GM12892 (cell line): ENCODE measurements around the gene NT5C1A.

ENCODE experiments used
- POLR2A ChIP-seq: IDR thresholded peaks from 2 replicates; pipeline ENCODE4 v1.6.1; 2011; ENCODE audit warnings: low read depth, low read length, control low read depth
- POLR2AphosphoS5 ChIP-seq: IDR thresholded peaks from 2 replicates; pipeline ENCODE4 v1.6.1; 2011; ENCODE audit warnings: low read depth, low read length, control low read depth
- TAF1 ChIP-seq: IDR thresholded peaks from 2 replicates; pipeline ENCODE4 v1.6.1; 2011; ENCODE audit warnings: low read depth, mild to moderate bottlenecking, control low read depth, low read length, borderline replicate concordance

DNA sequence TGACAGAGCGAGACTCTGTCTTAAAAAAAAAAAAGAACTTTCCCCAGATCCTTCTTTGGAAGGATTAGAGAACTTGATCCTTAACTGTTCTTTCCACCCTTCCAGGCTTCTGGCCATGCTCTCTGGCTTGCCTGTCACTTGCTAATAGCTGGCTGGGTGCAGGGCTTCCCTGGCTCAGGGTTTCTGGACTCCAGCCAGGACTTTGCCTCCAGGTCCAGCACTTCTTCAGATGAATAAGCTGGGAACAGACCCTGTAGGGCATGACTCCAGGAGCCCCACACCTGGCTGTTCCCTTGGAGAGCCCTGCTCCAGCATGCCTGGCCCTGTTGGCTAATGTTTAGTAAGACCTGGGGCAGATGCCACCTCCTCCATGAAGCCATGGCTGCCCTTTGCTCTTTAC is 3.3 kb upstream of the NT5C1A start:
- TF ChIP-seq POLR2A (no peak), POLR2AphosphoS5 (no peak), TAF1 (no peak)
